Measurements from ENCODE around the gene TRIM29. TPM values are rescaled to one million over a fixed set of nuclear protein-coding genes. Genes with fewer than 3 reads are reported as not detected.
"Not testable (repeated sequence)": the region's sequence is repeated elsewhere in the genome, so short reads cannot be mapped to it uniquely, and the experiment has no call there.

TRIM29 gene
- total and polyA plus RNA-seq, 7 donors, result 0.33 to 8.5 (median 6.0) TPM

GRCh38 chr11:120147950-120148270 lies 10.0 kb upstream of the TRIM29 start:
- H3K36me3 ChIP-seq, result no peaks in the 10 kb centered on the region
- no peak for TF ChIP-seq EP300 (IDR thresholded peaks at IDR 0.05)
- H3K9me3 ChIP-seq, result peaks cover 0 to 3% (median 0%) of the 10 kb centered on the region in 4 donors
- peaks cover 0 to 17% (median 1%) of the 10 kb centered on the region in 3 donors for H3K27me3 ChIP-seq
- no peak overlapping the region for H3K4me3 ChIP-seq
- intact Hi-C loops (cut with DNase I), result no loop called here
- 72 to 78% methylated on average over 5 of the region's 5 CpGs for WGBS, 2 donors
- no peak for DNase-seq
- H3K27ac ChIP-seq, result no peak overlapping the region
- H3K4me1 ChIP-seq, result no peaks in the 10 kb centered on the region

- intact Hi-C loops (cut with DNase I), result no loop called here
- no peaks in the 10 kb centered on the region for H3K4me1 ChIP-seq
- H3K4me3 ChIP-seq, result no peak overlapping the region
- H3K27ac ChIP-seq, result no peak overlapping the region
- peaks cover 0 to 17% (median 0%) of the 10 kb centered on the region in 3 donors for H3K27me3 ChIP-seq
- peaks cover 0 to 3% (median 0%) of the 10 kb centered on the region in 4 donors for H3K9me3 ChIP-seq
- no peak for TF ChIP-seq EP300 (IDR thresholded peaks at IDR 0.05)
- no peak for TF ChIP-seq CTCF (IDR thresholded peaks at IDR 0.05)
- TF ChIP-seq POLR2AphosphoS5 (IDR thresholded peaks at IDR 0.05), result no peak
- no peaks in the 10 kb centered on the region for H3K36me3 ChIP-seq
- DNase-seq, result no peak
- 77 to 80% methylated on average over 17 of the region's 17 CpGs for WGBS, 2 donors
These were observed 9.4 kb upstream of the TRIM29 start for GRCh38 chr11:120147094-120147949.

GRCh38 chr11:120146413-120147093 lies 8.6 kb upstream of the TRIM29 start:
- Histone ChIP-seq H3K9me3 (peaks cover 0 to 3% (median 0%) of the 10 kb centered on the region in 4 donors), H3K27me3 (peaks cover 0 to 17% (median 0%) of the 10 kb centered on the region in 3 donors), H3K4me3 (no peak overlapping the region), H3K4me1 (no peaks in the 10 kb centered on the region), H3K27ac (no peak overlapping the region), H3K36me3 (no peaks in the 10 kb centered on the region)
- no peak for DNase-seq
- TF ChIP-seq POLR2AphosphoS5 (IDR thresholded peaks at IDR 0.05) (no peak), CTCF (IDR thresholded peaks at IDR 0.05) (no peak), EP300 (IDR thresholded peaks at IDR 0.05) (no peak), POLR2A (IDR thresholded peaks at IDR 0.05) (no peak)
- 81 to 82% methylated on average over 14 of the region's 14 CpGs for WGBS, 2 donors
- intact Hi-C loops (cut with DNase I), result no loop called here

GRCh38 chr11:120144501-120144900 lies 6.6 kb upstream of the TRIM29 start:
- Histone ChIP-seq H3K4me1 (no peaks in the 10 kb centered on the region), H3K27me3 (peaks cover 0 to 17% (median 0%) of the 10 kb centered on the region in 3 donors), H3K36me3 (no peaks in the 10 kb centered on the region), H3K27ac (no peak overlapping the region), H3K9me3 (no peaks in the 10 kb centered on the region), H3K4me3 (no peak overlapping the region)
- TF ChIP-seq EP300 (IDR thresholded peaks at IDR 0.05) (no peak), POLR2A (IDR thresholded peaks at IDR 0.05) (no peak), CTCF (IDR thresholded peaks at IDR 0.05) (no peak), POLR2AphosphoS5 (IDR thresholded peaks at IDR 0.05) (no peak)
- WGBS, 2 donors, result 78 to 85% methylated on average over 8 of the region's 8 CpGs
- intact Hi-C loops (cut with DNase I), result no loop called here
- no peak for DNase-seq

- DNase-seq, result not testable (repeated sequence)
These were observed 5.6 kb upstream of the TRIM29 start for GRCh38 chr11:120143472-120143871.

More at GRCh38 chr11:120143472-120143871, 5.6 kb upstream of the TRIM29 start:
- H3K4me3 ChIP-seq; H3K9me3 ChIP-seq; H3K36me3 ChIP-seq; H3K4me1 ChIP-seq; H3K27ac ChIP-seq; intact Hi-C loops (cut with DNase I): not testable (repeated sequence)
- whole genome bisulfite sequencing, 2 donors, result 92 to 94% methylated on average over 11 of the region's 11 CpGs
- H3K27me3 ChIP-seq, result peaks cover 0 to 17% (median 0%) of the 10 kb centered on the region in 3 donors
